ENCODE results near the gene PLPPR3. TPM values are rescaled to one million over a fixed set of nuclear protein-coding genes. Genes with fewer than 3 reads are reported as not detected.

Gene PLPPR3
- total and polyA plus RNA-seq, 9 donors: 0.13 to 0.90 (median 0.53) TPM

DNA sequence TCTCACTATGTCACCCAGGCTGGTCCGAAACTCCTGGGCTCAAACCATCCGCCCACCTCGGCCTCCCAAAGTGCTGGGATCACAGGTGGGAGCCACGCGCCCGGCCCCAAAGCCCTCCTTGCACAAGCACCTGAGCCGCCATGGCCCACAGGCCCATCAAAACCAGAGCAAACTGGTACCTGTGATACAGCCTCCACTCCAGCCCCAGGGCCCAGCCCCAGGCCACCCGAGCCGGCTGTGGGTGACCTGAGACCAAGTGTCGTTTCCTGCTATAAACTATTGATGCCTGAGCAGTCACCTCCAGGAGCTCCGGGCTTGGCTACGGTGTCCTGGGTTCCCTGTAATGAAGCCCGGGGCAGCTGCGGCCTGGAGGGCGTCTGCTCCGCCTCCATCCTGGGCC is 34.2 kb downstream of the PLPPR3 start:
- 81% methylated on average over 13 of the region's 16 CpGs for WGBS (ENCODE audit: insufficient coverage)
- peaks cover 34% of the 10 kb centered on the region for H3K4me1 ChIP-seq (ENCODE audit: control insufficient read depth, insufficient read depth, low read length)
- no peaks in the 10 kb centered on the region for H3K9me3 ChIP-seq (replicated peaks; ENCODE audit: control insufficient read depth, low read depth, low read length)
- H3K36me3 ChIP-seq (ENCODE audit: control insufficient read depth, insufficient read depth, low read length): no peaks in the 10 kb centered on the region
- DNase-seq: no peak
- H3K4me3 ChIP-seq (ENCODE audit: low read length): no peak overlapping the region
- H3K27me3 ChIP-seq (ENCODE audit: control insufficient read depth, insufficient read depth, low read length): peaks cover 1% of the 10 kb centered on the region
- peak overlapping the region; percentile 29 for H3K27ac ChIP-seq (ENCODE audit: low read length)

DNA sequence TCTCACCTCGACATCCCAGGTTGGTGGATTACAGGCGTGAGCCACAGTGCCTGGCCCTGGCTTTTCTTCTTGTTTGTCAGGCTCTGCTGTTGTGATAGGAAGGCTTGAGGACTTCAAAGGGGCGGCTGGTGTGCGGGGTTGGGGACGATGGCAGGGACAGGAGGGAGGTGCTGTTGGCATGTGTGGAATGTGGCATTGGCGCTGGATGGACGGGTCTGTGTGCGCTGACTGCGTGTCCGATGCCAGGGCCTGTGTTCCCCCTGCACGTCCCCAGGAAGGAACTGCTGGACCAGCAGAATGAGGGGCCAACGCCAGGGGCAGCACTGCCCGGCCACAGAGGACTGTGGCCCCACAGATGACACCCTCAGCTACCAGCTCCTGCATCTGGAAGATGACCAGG is 37.2 kb downstream of the PLPPR3 start:
- H3K4me1 ChIP-seq (ENCODE audit: control insufficient read depth, insufficient read depth, low read length): peaks cover 33% of the 10 kb centered on the region
- DNase-seq: no peak
- 89% methylated on average over 10 of the region's 13 CpGs for WGBS (ENCODE audit: insufficient coverage)
- H3K4me3 ChIP-seq (ENCODE audit: low read length): no peak overlapping the region
- H3K36me3 ChIP-seq (ENCODE audit: control insufficient read depth, insufficient read depth, low read length): no peaks in the 10 kb centered on the region
- no peak overlapping the region for H3K27ac ChIP-seq (ENCODE audit: low read length)
- no peaks in the 10 kb centered on the region for H3K9me3 ChIP-seq (replicated peaks; ENCODE audit: control insufficient read depth, low read depth, low read length)
- peaks cover 6% of the 10 kb centered on the region for H3K27me3 ChIP-seq (ENCODE audit: control insufficient read depth, insufficient read depth, low read length)

DNA sequence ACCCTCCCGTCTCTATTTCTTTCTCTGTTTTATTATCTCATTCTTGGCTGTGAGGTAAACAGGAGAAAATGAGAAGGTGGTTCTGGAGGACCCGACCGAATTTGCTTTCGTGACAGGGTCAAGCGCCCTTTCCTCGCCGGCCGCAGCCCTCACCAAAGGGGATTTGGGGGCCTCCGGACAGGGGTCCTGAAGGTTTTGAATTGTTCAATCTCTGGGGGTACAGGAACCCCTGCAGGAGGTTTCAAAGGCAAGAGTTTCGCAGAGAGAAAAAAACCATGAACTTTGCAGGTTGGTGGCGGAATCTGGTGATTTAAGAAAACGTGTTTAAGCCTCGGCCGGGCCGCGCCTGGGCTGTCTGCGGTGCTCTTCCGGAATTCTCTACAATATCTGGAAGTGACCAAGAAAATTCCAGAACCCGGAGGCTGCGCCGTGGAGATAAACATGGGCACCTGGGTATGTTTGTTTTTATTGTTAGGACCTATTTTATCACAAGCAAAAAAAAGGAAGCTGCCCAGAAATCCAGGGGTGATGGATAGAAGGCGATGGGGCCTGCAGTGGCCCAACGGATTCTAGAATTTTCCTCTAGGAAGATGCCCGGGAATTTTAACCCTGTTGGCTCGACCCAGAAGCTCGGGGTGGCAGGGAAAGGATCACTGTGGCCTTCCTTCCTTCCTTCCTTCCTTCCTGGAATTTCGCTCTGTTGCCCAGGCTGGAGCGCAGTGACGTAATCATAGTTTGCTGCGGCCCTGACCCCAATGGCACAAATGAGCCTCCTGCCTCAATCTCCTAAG is 38.7 kb downstream of the PLPPR3 start:
- WGBS (ENCODE audit: insufficient coverage): 62% methylated on average over 22 of the region's 30 CpGs

GRCh38 chr19:782185-782877 is 39.4 kb downstream of the PLPPR3 start:
- WGBS (ENCODE audit: insufficient coverage): 23% methylated on average over 17 of the region's 29 CpGs
- Histone ChIP-seq H3K27me3 (ENCODE audit: control insufficient read depth, insufficient read depth, low read length) (peaks cover 13% of the 10 kb centered on the region), H3K4me1 (ENCODE audit: control insufficient read depth, insufficient read depth, low read length) (peaks cover 18% of the 10 kb centered on the region), H3K27ac (ENCODE audit: low read length) (peak overlapping the region; percentile 82), H3K36me3 (ENCODE audit: control insufficient read depth, insufficient read depth, low read length) (no peaks in the 10 kb centered on the region), H3K9me3 (replicated peaks; ENCODE audit: control insufficient read depth, low read depth, low read length) (no peaks in the 10 kb centered on the region), H3K4me3 (ENCODE audit: low read length) (no peak overlapping the region)
- no peak for DNase-seq

More for the DNA sequence above, 38.7 kb downstream of the PLPPR3 start:
- Histone ChIP-seq H3K4me3 (ENCODE audit: low read length) (no peak overlapping the region), H3K9me3 (replicated peaks; ENCODE audit: control insufficient read depth, low read depth, low read length) (no peaks in the 10 kb centered on the region), H3K27ac (ENCODE audit: low read length) (peak overlapping the region; percentile 82), H3K4me1 (ENCODE audit: control insufficient read depth, insufficient read depth, low read length) (peaks cover 21% of the 10 kb centered on the region), H3K36me3 (ENCODE audit: control insufficient read depth, insufficient read depth, low read length) (no peaks in the 10 kb centered on the region), H3K27me3 (ENCODE audit: control insufficient read depth, insufficient read depth, low read length) (peaks cover 13% of the 10 kb centered on the region)
- DNase-seq: no peak

- WGBS (ENCODE audit: insufficient coverage): 95% methylated on average over 9 of the region's 19 CpGs
- Histone ChIP-seq H3K27me3 (ENCODE audit: control insufficient read depth, insufficient read depth, low read length) (peaks cover 13% of the 10 kb centered on the region), H3K4me1 (ENCODE audit: control insufficient read depth, insufficient read depth, low read length) (peaks cover 18% of the 10 kb centered on the region), H3K4me3 (ENCODE audit: low read length) (no peak overlapping the region), H3K36me3 (ENCODE audit: control insufficient read depth, insufficient read depth, low read length) (no peaks in the 10 kb centered on the region), H3K27ac (ENCODE audit: low read length) (peak overlapping the region; percentile 29), H3K9me3 (replicated peaks; ENCODE audit: control insufficient read depth, low read depth, low read length) (no peaks in the 10 kb centered on the region)
- DNase-seq: no peak
Measured at GRCh38 chr19:781800-782184, 40.0 kb downstream of the PLPPR3 start.

DNA sequence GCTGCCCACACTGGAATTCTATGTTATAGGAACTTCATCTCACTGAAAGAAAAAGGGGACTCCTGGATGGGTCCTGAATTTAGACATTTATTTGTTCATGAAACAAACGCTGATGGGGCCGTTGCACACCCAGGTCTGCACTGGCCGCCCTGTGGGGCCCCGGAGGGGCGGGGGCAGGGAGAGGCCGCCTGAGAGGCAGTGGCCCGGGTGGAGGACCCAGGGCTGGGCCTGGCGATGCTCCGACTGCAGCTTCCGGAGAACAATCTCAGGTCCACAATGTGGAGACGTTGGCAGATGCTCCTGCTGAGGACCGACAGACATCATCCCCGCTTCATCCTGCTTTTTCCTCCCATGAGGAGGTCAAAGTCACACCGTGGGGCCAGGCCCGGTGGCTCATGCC is 40.8 kb downstream of the PLPPR3 start:
- Histone ChIP-seq H3K27me3 (ENCODE audit: control insufficient read depth, insufficient read depth, low read length) (peaks cover 13% of the 10 kb centered on the region), H3K36me3 (ENCODE audit: control insufficient read depth, insufficient read depth, low read length) (no peaks in the 10 kb centered on the region), H3K9me3 (replicated peaks; ENCODE audit: control insufficient read depth, low read depth, low read length) (no peaks in the 10 kb centered on the region), H3K4me3 (ENCODE audit: low read length) (no peak overlapping the region), H3K27ac (ENCODE audit: low read length) (no peak overlapping the region), H3K4me1 (ENCODE audit: control insufficient read depth, insufficient read depth, low read length) (peaks cover 18% of the 10 kb centered on the region)
- 70% methylated on average over 15 of the region's 15 CpGs for WGBS (ENCODE audit: insufficient coverage)
- DNase-seq: no peak

DNA sequence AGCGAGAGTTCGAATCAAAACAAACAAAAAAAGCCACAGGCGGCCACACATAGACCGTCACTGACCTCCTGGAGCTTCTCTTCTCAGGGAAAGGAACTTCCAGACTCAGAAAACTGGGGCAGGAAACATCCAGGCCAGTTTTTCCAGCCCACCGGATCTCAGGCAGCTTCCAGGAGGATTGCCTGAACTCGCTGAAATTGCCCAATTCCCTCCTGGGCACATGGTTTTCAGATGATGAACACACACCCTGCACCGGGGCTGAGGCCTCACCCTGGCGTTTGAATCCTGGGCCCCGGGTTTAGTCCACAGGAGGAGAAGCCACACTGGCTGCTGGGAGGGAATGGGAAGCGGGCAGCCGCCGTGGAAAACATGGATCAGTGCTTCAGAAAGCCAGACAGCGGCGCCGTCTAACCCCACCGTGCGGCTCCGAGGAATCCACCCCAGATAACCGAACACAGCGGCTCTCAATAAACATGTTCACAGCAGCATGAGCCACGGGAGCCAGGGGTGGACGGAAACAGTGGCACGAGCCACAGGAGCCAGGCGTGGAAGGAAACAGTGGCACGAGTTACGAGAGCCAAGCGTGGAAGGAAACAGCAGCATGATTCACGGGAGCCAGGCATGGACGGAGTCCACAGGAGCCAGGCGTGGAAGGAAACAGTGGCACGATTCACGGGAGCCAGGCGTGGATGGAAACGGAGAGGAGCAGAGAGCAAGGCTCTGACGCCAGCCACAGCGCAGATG is 42.7 kb downstream of the PLPPR3 start:
- no peak overlapping the region for H3K4me3 ChIP-seq (ENCODE audit: low read length)
- WGBS (ENCODE audit: insufficient coverage): 34% methylated on average over 36 of the region's 36 CpGs
- peaks cover 18% of the 10 kb centered on the region for H3K4me1 ChIP-seq (ENCODE audit: control insufficient read depth, insufficient read depth, low read length)
- H3K9me3 ChIP-seq (replicated peaks; ENCODE audit: control insufficient read depth, low read depth, low read length): no peaks in the 10 kb centered on the region
- DNase-seq: peak; percentile 70
- peaks cover 13% of the 10 kb centered on the region for H3K27me3 ChIP-seq (ENCODE audit: control insufficient read depth, insufficient read depth, low read length)
- peak overlapping the region; percentile 29 for H3K27ac ChIP-seq (ENCODE audit: low read length)
- no peaks in the 10 kb centered on the region for H3K36me3 ChIP-seq (ENCODE audit: control insufficient read depth, insufficient read depth, low read length)

DNA sequence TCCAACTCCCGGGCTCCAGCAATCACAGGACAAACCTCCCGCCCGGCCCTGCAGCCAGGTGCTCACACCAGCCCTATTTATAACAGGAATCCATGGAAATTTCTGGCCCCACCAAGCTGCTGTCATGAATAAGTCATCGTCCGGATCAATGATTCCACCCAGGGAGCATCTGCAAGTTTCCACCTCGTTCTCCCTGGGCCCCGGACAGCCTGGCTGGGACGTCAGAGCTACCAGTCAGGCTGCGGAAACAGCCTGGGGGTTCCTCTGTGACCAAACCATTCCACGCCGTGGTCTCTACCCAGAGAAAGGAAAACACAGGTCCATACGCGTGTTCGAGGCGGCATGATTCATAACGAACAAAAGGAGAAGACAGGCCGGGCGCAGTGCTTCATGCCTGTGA is 45.2 kb downstream of the PLPPR3 start:
- Histone ChIP-seq H3K27ac (ENCODE audit: low read length) (no peak overlapping the region), H3K4me3 (ENCODE audit: low read length) (no peak overlapping the region), H3K36me3 (ENCODE audit: control insufficient read depth, insufficient read depth, low read length) (no peaks in the 10 kb centered on the region), H3K27me3 (ENCODE audit: control insufficient read depth, insufficient read depth, low read length) (peaks cover 6% of the 10 kb centered on the region), H3K4me1 (ENCODE audit: control insufficient read depth, insufficient read depth, low read length) (peaks cover 6% of the 10 kb centered on the region), H3K9me3 (replicated peaks; ENCODE audit: control insufficient read depth, low read depth, low read length) (no peaks in the 10 kb centered on the region)
- DNase-seq: no peak
- WGBS (ENCODE audit: insufficient coverage): 75% methylated on average over 16 of the region's 18 CpGs

DNA sequence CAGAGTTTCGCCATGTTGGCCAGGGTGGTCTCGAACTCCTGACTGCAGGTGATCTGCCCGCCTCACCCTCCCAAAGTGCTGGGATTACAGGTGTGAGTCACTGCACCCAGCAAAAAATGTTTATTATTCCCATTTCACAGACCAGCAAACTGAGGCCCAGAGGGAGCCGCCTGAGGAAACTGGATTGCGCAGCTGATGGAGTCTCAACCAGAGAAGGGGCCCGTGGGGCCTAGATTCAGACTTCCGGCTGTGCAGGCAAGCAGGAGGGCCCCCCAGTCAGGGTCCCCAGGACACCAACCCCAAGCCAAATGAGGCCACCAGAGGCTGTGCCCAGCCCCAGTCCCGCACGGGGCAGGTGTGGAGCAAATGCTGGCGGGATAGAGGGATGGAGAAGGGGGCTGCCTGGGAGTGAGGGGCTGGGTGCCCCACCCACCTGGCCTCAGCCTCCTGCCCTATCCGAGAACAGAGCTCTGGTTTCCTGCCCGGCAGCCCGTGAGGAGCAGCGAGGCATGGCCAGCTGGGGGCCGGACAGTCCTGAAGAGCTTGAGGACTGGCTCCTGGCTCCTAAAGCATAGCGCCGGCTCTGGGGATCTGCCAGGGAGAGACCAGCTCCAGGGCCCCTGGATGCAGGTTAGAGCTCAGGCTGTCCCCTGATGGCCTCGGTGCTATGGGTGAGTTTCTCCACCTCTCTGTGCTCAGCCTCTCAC is 48.9 kb downstream of the PLPPR3 start:
- Histone ChIP-seq H3K9me3 (replicated peaks; ENCODE audit: control insufficient read depth, low read depth, low read length) (no peaks in the 10 kb centered on the region), H3K4me3 (ENCODE audit: low read length) (no peak overlapping the region), H3K36me3 (ENCODE audit: control insufficient read depth, insufficient read depth, low read length) (no peaks in the 10 kb centered on the region), H3K27ac (ENCODE audit: low read length) (no peak overlapping the region), H3K4me1 (ENCODE audit: control insufficient read depth, insufficient read depth, low read length) (no peaks in the 10 kb centered on the region), H3K27me3 (ENCODE audit: control insufficient read depth, insufficient read depth, low read length) (peaks cover 3% of the 10 kb centered on the region)
- 34% methylated on average over 9 of the region's 18 CpGs for WGBS (ENCODE audit: insufficient coverage)
- DNase-seq: no peak
